Measurements from ENCODE around the gene KRT81. TPM values are rescaled to one million over a fixed set of nuclear protein-coding genes. Genes with fewer than 3 reads are reported as not detected.

Gene KRT81
- total RNA-seq, result 1 to 10 TPM in 1 of 5 donors, under 1 TPM in 2, not detected in 2; 0.30 to 1.0 (median 0.76) TPM
- total RNA-seq (2013), result not detected
- total RNA-seq, result 0 to 0.37 (median 0) reads per million in 29 experiments

DNA sequence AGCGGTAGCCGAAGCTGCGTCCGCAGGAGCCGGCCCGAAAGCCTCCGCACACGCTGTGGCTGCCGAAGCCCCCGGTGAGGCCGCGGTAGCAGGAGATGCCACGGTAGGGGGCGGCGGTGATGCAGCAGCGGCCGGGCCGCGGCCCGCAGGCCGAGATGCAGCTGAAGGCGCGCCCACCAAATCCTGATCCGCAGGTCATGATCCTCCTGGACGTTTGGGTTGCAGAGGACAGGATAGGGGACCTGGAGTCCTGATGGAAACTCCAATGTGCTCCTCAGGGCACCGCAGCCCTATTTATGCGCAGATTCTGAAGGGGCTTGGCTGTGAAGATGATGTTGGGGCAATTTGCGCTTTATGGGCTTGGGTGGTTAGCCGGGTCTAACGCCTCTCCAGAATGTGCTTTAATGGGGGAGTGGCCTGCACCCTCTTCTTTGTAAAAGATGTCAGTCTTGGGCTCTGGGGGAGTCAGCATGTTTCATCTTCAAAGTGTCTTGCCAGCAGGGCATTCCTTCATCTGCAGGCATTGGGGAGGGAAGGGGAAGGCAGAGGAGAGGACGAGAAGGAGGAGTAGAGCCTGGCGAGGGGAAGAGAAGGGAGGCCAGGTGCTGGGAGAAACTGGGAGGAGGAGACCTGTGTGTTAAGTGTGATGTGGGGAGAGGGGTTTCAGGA is at the start of gene KRT81:
TSS of gene KRT81 (minus strand) at position 268 of the 669 bp plus-strand sequence. CDS start at position 199, 69 bp downstream.
- H3K9me3 ChIP-seq, result no peaks in the 10 kb centered on the region
- H3K27me3 ChIP-seq (replicated peaks in 1 of 2; ENCODE audit: control insufficient read depth in 2 of 2, extremely low read depth in 1 of 2, insufficient read depth in 2 of 2, low read length in 1 of 2), result peaks cover 0 to 18% of the 10 kb centered on the region in 2 experiments
- H3K4me1 ChIP-seq (ENCODE audit: control insufficient read depth in 1 of 2, extremely low read depth in 1 of 2, insufficient read depth in 2 of 2, low read length in 2 of 2), result peaks cover 0 to 2% of the 10 kb centered on the region in 2 experiments
- Mint-ChIP-seq H3K9me3 (no peaks in the 10 kb centered on the region), H3K4me3 (no peak within 1 kb of the TSS), H3K27me3 (peaks cover 9 to 14% of the 10 kb centered on the region in 2 donors), H3K36me3 (no peaks in the 10 kb centered on the region), H3K4me1 (peaks cover 0 to 13% (median 7%) of the 10 kb centered on the region in 3 donors), H3K27ac (no peak within 1 kb of the TSS)
- ChIA-PET CTCF (no interaction called here), POLR2A (no interaction called here)
- H3K36me3 ChIP-seq (ENCODE audit: control insufficient read depth in 2 of 2, extremely low read depth in 1 of 2, insufficient read depth in 1 of 2, low read length in 1 of 2), result no peaks in the 10 kb centered on the region
- DNase-seq, result peak in 1 of 35 experiments; percentile 8
- ATAC-seq (replicated peaks in 1 of 4), result no peak
- 86% methylated on average over 20 of the region's 32 CpGs for WGBS (ENCODE audit: insufficient coverage)
- no peak within 1 kb of the TSS for H3K27ac ChIP-seq (ENCODE audit: low read length)
- no peak within 1 kb of the TSS for H3K4me3 ChIP-seq (ENCODE audit: control insufficient read depth in 1 of 2, extremely low read depth in 1 of 2, low read length in 1 of 2)

DNA sequence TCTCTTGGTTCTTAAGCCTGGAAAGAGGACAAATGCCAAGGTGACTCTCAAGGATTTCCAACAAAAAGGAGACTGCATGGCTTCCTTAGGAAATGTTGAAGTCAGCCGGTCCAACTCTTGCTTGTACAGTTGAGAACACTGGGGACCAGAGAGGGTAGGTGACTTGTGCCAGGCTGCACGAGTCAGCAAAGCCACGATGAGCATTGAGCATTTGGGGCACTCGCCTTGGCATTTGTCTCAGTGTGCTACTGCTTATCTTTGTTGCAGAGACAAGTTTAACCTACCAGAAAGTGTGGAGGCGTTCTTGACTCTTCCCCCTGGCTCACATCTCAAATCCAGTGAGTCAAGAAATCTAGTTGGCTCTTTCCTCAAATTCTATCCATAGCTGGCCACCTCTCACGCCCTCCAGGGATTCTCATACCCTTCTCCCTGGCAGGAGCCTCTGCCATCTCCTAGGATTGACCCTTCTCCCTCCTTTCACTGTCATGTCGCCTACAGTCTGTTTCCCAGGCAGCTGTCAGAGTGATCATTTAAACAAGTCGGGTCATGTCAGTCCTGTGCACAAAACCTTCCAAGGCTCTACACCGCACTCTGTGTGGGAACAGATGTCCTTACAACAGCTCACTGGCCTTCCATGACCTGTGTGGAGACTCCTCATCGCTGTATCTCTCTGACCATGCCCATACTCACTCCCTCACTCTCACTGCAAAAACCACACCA is 47.1 kb upstream of the KRT81 start:
- CTCF ChIA-PET, result no interaction called here
- no peak for DNase-seq
- H3K4me3 Mint-ChIP-seq, result no peak overlapping the region

DNA sequence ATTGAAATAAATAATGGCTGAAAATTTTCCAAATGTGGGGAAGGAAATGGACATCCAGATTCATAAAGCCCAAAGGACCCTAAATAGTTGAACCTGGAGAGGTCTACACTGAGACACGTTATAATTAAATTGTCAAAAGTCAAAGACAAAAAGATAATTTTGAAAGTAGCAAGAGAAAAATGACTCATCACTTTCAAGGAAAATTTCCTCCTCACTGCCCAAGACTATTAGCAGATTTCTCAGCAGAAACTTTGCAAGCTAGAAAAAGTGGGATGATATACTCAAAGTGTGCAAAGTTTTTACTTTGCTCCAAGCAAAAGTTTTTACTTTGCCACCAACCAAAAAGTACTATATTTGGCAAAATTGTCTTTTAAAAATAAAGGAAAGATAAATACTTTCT is 45.7 kb upstream of the KRT81 start:
- CTCF ChIA-PET, result interaction anchor here in 1 of 2 donors (1.2 kb wide), 1 partner anchor 9 kb away, joined by 3 read pairs; no protein-coding TSS in a partner anchor
- DNase-seq (no peak), ATAC-seq (replicated peaks in 1 of 4) (no peak)
- Histone ChIP-seq H3K4me1 (ENCODE audit: control insufficient read depth in 1 of 2, extremely low read depth in 1 of 2, insufficient read depth in 2 of 2, low read length in 2 of 2) (no peaks in the 10 kb centered on the region), H3K27ac (ENCODE audit: low read length) (no peak overlapping the region), H3K27me3 (replicated peaks in 1 of 2; ENCODE audit: control insufficient read depth in 2 of 2, extremely low read depth in 1 of 2, insufficient read depth in 2 of 2, low read length in 1 of 2) (peaks cover 0 to 14% of the 10 kb centered on the region in 2 experiments), H3K4me3 (ENCODE audit: control insufficient read depth in 1 of 2, extremely low read depth in 1 of 2, low read length in 1 of 2) (no peak overlapping the region), H3K9me3 (no peaks in the 10 kb centered on the region), H3K36me3 (ENCODE audit: control insufficient read depth in 2 of 2, extremely low read depth in 1 of 2, insufficient read depth in 1 of 2, low read length in 1 of 2) (no peaks in the 10 kb centered on the region)
- WGBS (ENCODE audit: insufficient coverage), result no CpG with 5 or more reads among the region's 1 CpG
- Mint-ChIP-seq H3K27me3 (peaks cover 11 to 15% of the 10 kb centered on the region in 2 donors), H3K36me3 (no peaks in the 10 kb centered on the region), H3K4me3 (no peak overlapping the region), H3K9me3 (peaks cover 3 to 6% (median 4%) of the 10 kb centered on the region in 3 donors), H3K27ac (no peak overlapping the region), H3K4me1 (no peaks in the 10 kb centered on the region)
- POLR2A ChIA-PET, result no interaction called here

More for the DNA sequence above, 47.1 kb upstream of the KRT81 start:
- H3K36me3 ChIP-seq (ENCODE audit: control insufficient read depth in 2 of 2, extremely low read depth in 1 of 2, insufficient read depth in 1 of 2, low read length in 1 of 2), result no peaks in the 10 kb centered on the region
- no peak overlapping the region for H3K27ac Mint-ChIP-seq
- no peaks in the 10 kb centered on the region for H3K36me3 Mint-ChIP-seq
- peaks cover 0 to 17% of the 10 kb centered on the region in 2 experiments for H3K27me3 ChIP-seq (replicated peaks in 1 of 2; ENCODE audit: control insufficient read depth in 2 of 2, extremely low read depth in 1 of 2, insufficient read depth in 2 of 2, low read length in 1 of 2)
- H3K4me1 ChIP-seq (ENCODE audit: control insufficient read depth in 1 of 2, extremely low read depth in 1 of 2, insufficient read depth in 2 of 2, low read length in 2 of 2), result no peaks in the 10 kb centered on the region
- H3K27me3 Mint-ChIP-seq, result peaks cover 11 to 15% of the 10 kb centered on the region in 2 donors
- H3K4me1 Mint-ChIP-seq, result no peaks in the 10 kb centered on the region
- no peak overlapping the region for H3K4me3 ChIP-seq (ENCODE audit: control insufficient read depth in 1 of 2, extremely low read depth in 1 of 2, low read length in 1 of 2)
- H3K9me3 Mint-ChIP-seq, result peaks cover 3 to 6% (median 4%) of the 10 kb centered on the region in 3 donors
- no peaks in the 10 kb centered on the region for H3K9me3 ChIP-seq
- WGBS (ENCODE audit: insufficient coverage), result 64% methylated on average over 10 of the region's 10 CpGs
- H3K27ac ChIP-seq (ENCODE audit: low read length), result no peak overlapping the region
- POLR2A ChIA-PET, result no interaction called here
- no peak for ATAC-seq (replicated peaks in 1 of 4)

DNA sequence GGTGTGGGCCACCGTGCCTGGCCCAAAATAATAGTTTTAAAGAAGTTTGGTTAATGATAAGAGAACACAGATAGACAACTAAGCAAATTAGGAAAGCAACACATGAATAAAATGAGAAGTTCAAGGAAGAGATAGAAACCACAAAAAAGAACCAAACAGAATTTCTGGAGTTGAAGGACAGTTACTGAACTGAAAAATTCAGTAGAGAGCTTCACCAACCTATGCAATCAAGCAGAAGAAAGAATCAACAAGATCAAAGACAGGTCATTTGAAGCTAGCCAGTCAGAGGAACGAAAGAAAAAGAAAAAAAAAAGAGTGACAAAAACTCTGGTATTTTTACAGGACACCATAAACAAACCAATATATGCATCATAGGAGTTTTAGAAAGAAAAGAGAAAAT is 45.3 kb upstream of the KRT81 start:
- H3K4me3 ChIP-seq (ENCODE audit: control insufficient read depth in 1 of 2, extremely low read depth in 1 of 2, low read length in 1 of 2), result no peak overlapping the region
- no peak for ATAC-seq (replicated peaks in 1 of 4)
- peaks cover 0 to 11% of the 10 kb centered on the region in 2 experiments for H3K27me3 ChIP-seq (replicated peaks in 1 of 2; ENCODE audit: control insufficient read depth in 2 of 2, extremely low read depth in 1 of 2, insufficient read depth in 2 of 2, low read length in 1 of 2)
- no peak overlapping the region for H3K27ac ChIP-seq (ENCODE audit: low read length)
- H3K9me3 ChIP-seq, result no peaks in the 10 kb centered on the region
- Mint-ChIP-seq H3K36me3 (no peaks in the 10 kb centered on the region), H3K4me1 (no peaks in the 10 kb centered on the region), H3K27me3 (peaks cover 8 to 15% of the 10 kb centered on the region in 2 donors), H3K27ac (no peak overlapping the region), H3K4me3 (no peak overlapping the region), H3K9me3 (peaks cover 3 to 6% (median 4%) of the 10 kb centered on the region in 3 donors)
- H3K36me3 ChIP-seq (ENCODE audit: control insufficient read depth in 2 of 2, extremely low read depth in 1 of 2, insufficient read depth in 1 of 2, low read length in 1 of 2), result no peaks in the 10 kb centered on the region
- no CpG with 5 or more reads among the region's 2 CpGs for WGBS (ENCODE audit: insufficient coverage)
- ChIA-PET CTCF (interaction anchor here in 1 of 2 donors (1.2 kb wide), 1 partner anchor 9 kb away, joined by 3 read pairs; no protein-coding TSS in a partner anchor), POLR2A (no interaction called here)
- DNase-seq, result no peak
- H3K4me1 ChIP-seq (ENCODE audit: control insufficient read depth in 1 of 2, extremely low read depth in 1 of 2, insufficient read depth in 2 of 2, low read length in 2 of 2), result no peaks in the 10 kb centered on the region

GRCh38 chr12:52335598-52336262 is 44.4 kb upstream of the KRT81 start:
- WGBS (ENCODE audit: insufficient coverage), result 92% methylated on average over 3 of the region's 4 CpGs
- H3K4me3 ChIP-seq (ENCODE audit: control insufficient read depth in 1 of 2, extremely low read depth in 1 of 2, low read length in 1 of 2), result no peak overlapping the region
- ChIA-PET CTCF (no interaction called here), POLR2A (no interaction called here)
- peaks cover 3 to 6% (median 4%) of the 10 kb centered on the region in 3 donors for H3K9me3 Mint-ChIP-seq
- no peak overlapping the region for H3K27ac Mint-ChIP-seq
- H3K4me3 Mint-ChIP-seq, result no peak overlapping the region
- H3K36me3 Mint-ChIP-seq, result no peaks in the 10 kb centered on the region
- peaks cover 8 to 15% of the 10 kb centered on the region in 2 donors for H3K27me3 Mint-ChIP-seq
- no peaks in the 10 kb centered on the region for H3K9me3 ChIP-seq
- no peaks in the 10 kb centered on the region for H3K36me3 ChIP-seq (ENCODE audit: control insufficient read depth in 2 of 2, extremely low read depth in 1 of 2, insufficient read depth in 1 of 2, low read length in 1 of 2)
- H3K27ac ChIP-seq (ENCODE audit: low read length), result no peak overlapping the region
- H3K4me1 Mint-ChIP-seq, result no peaks in the 10 kb centered on the region
- no peaks in the 10 kb centered on the region for H3K4me1 ChIP-seq (ENCODE audit: control insufficient read depth in 1 of 2, extremely low read depth in 1 of 2, insufficient read depth in 2 of 2, low read length in 2 of 2)
- DNase-seq (no peak), ATAC-seq (replicated peaks in 1 of 4) (no peak)
- H3K27me3 ChIP-seq (replicated peaks in 1 of 2; ENCODE audit: control insufficient read depth in 2 of 2, extremely low read depth in 1 of 2, insufficient read depth in 2 of 2, low read length in 1 of 2), result peaks cover 0 to 8% of the 10 kb centered on the region in 2 experiments

DNA sequence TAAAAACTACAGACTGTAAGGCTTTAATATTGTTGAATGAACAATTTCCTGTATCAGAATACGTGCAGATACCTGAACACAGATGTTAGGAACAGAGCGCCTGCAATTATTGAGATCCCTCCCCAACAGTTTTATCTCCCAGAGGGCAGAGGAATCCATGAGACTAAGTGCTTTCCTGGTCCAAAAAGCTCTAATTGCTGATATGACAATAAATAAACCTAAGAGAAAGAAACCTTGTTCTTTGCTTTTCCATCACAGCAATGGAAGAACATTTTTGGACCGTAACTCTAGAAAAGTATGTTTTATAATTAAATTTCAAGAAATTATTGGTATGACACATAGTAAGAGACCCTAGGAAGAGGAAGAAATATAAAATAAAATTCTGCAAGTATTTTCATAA is 42.9 kb upstream of the KRT81 start:
- DNase-seq (no peak), ATAC-seq (replicated peaks in 1 of 4) (no peak)
- CTCF ChIA-PET, result interaction anchor here in 1 of 2 donors (1.1 kb wide), 1 partner anchor 179 kb away, joined by 4 read pairs; no protein-coding TSS in a partner anchor
- Mint-ChIP-seq H3K27me3 (peaks cover 8 to 15% of the 10 kb centered on the region in 2 donors), H3K27ac (no peak overlapping the region), H3K9me3 (peaks cover 3 to 6% (median 4%) of the 10 kb centered on the region in 3 donors), H3K36me3 (no peaks in the 10 kb centered on the region), H3K4me3 (no peak overlapping the region), H3K4me1 (no peaks in the 10 kb centered on the region)
- Histone ChIP-seq H3K36me3 (ENCODE audit: control insufficient read depth in 2 of 2, extremely low read depth in 1 of 2, insufficient read depth in 1 of 2, low read length in 1 of 2) (no peaks in the 10 kb centered on the region), H3K9me3 (no peaks in the 10 kb centered on the region), H3K4me1 (ENCODE audit: control insufficient read depth in 1 of 2, extremely low read depth in 1 of 2, insufficient read depth in 2 of 2, low read length in 2 of 2) (no peaks in the 10 kb centered on the region), H3K27me3 (replicated peaks in 1 of 2; ENCODE audit: control insufficient read depth in 2 of 2, extremely low read depth in 1 of 2, insufficient read depth in 2 of 2, low read length in 1 of 2) (peaks cover 0 to 8% of the 10 kb centered on the region in 2 experiments), H3K27ac (ENCODE audit: low read length) (no peak overlapping the region), H3K4me3 (ENCODE audit: control insufficient read depth in 1 of 2, extremely low read depth in 1 of 2, low read length in 1 of 2) (no peak overlapping the region)
- POLR2A ChIA-PET, result no interaction called here
- no CpG with 5 or more reads among the region's 3 CpGs for WGBS (ENCODE audit: insufficient coverage)
